HEK293 (cell line): Measurements from ENCODE around the gene SLC45A2.

Experiments
- CTCF ChIP-seq: fragments of 450-650 bp; formaldehyde crosslinking; IDR thresholded peaks from 2 replicates; pipeline ENCODE4 v1.5.1; 2016; ENCODE audit warnings: missing biosample characterization, missing genetic modification characterization
- PRDM10 ChIP-seq: fragments of 450-650 bp; formaldehyde crosslinking; IDR thresholded peaks from 2 replicates; pipeline ENCODE4 v1.5.1; 2016; ENCODE audit warnings: missing biosample characterization, missing genetic modification characterization
- PRDM2 ChIP-seq: fragments of 450-650 bp; formaldehyde crosslinking; IDR thresholded peaks from 2 replicates; pipeline ENCODE4 v1.5.1; 2016; ENCODE audit warnings: missing biosample characterization, missing genetic modification characterization, borderline replicate concordance
- ZBTB11 ChIP-seq: fragments of 450-650 bp; formaldehyde crosslinking; conservative IDR thresholded peaks from 2 replicates; pipeline ENCODE4 v1.5.1; 2016; ENCODE audit warnings: low read depth, missing biosample characterization, missing genetic modification characterization
- ZBTB8A ChIP-seq: fragments of 450-650 bp; formaldehyde crosslinking; IDR thresholded peaks from 2 replicates; pipeline ENCODE4 v1.5.1; 2016; ENCODE audit warnings: missing biosample characterization, missing genetic modification characterization
- ZNF16 ChIP-seq: fragments of 450-650 bp; formaldehyde crosslinking; IDR thresholded peaks from 2 replicates; pipeline ENCODE4 v1.5.1; 2016; ENCODE audit warnings: low read depth, missing biosample characterization, missing genetic modification characterization
- ZNF292 ChIP-seq: fragments of 450-650 bp; formaldehyde crosslinking; IDR thresholded peaks from 2 replicates; pipeline ENCODE4 v1.5.1; 2016; ENCODE audit warnings: low read depth, missing biosample characterization, missing genetic modification characterization, borderline replicate concordance
- ZNF366 ChIP-seq: fragments of 450-650 bp; formaldehyde crosslinking; conservative IDR thresholded peaks from 2 replicates; pipeline ENCODE4 v1.5.1; 2016; ENCODE audit warnings: missing biosample characterization, missing genetic modification characterization
- ZNF596 ChIP-seq: fragments of 450-650 bp; IDR thresholded peaks from 2 replicates; pipeline ENCODE4 v1.5.0; 2018; ENCODE audit warnings: missing biosample characterization, mild to moderate bottlenecking, missing genetic modification characterization, moderate library complexity
- ZNF600 ChIP-seq: fragments of 450-650 bp; formaldehyde crosslinking; IDR thresholded peaks from 2 replicates; pipeline ENCODE4 v1.5.1; 2016; ENCODE audit warnings: missing biosample characterization, missing genetic modification characterization
- ZNF629 ChIP-seq: fragments of 450-650 bp; formaldehyde crosslinking; IDR thresholded peaks from 2 replicates; pipeline ENCODE4 v1.5.1; 2017; ENCODE audit warnings: missing biosample characterization, missing genetic modification characterization
- ZNF660 ChIP-seq: fragments of 450-650 bp; IDR thresholded peaks from 2 replicates; pipeline ENCODE4 v1.5.1; 2018; ENCODE audit warnings: missing biosample characterization, mild to moderate bottlenecking, missing genetic modification characterization
- ZNF701 ChIP-seq: fragments of 450-650 bp; formaldehyde crosslinking; IDR thresholded peaks from 2 replicates; pipeline ENCODE4 v1.5.1; 2016; ENCODE audit warnings: missing biosample characterization, missing genetic modification characterization
- ZNF792 ChIP-seq: fragments of 450-650 bp; formaldehyde crosslinking; IDR thresholded peaks from 2 replicates; pipeline ENCODE4 v1.5.1; 2016; ENCODE audit warnings: missing biosample characterization, missing genetic modification characterization
- ZNF843 ChIP-seq: fragments of 450-650 bp; formaldehyde crosslinking; IDR thresholded peaks from 2 replicates; pipeline ENCODE4 v1.5.1; 2016; ENCODE audit warnings: missing biosample characterization, missing genetic modification characterization
- TF ChIP-seq, protein P1 (sequence below): fragments of 450-650 bp; formaldehyde crosslinking; IDR thresholded peaks from 2 replicates; pipeline ENCODE4 v1.5.1; 2016; ENCODE audit warnings: missing biosample characterization, missing genetic modification characterization
- TF ChIP-seq, protein P2 (sequence below): fragments of 450-650 bp; formaldehyde crosslinking; IDR thresholded peaks from 2 replicates; pipeline ENCODE4 v1.5.1; 2016; ENCODE audit warnings: missing biosample characterization, missing genetic modification characterization

The SLC45A2 gene

DNA sequence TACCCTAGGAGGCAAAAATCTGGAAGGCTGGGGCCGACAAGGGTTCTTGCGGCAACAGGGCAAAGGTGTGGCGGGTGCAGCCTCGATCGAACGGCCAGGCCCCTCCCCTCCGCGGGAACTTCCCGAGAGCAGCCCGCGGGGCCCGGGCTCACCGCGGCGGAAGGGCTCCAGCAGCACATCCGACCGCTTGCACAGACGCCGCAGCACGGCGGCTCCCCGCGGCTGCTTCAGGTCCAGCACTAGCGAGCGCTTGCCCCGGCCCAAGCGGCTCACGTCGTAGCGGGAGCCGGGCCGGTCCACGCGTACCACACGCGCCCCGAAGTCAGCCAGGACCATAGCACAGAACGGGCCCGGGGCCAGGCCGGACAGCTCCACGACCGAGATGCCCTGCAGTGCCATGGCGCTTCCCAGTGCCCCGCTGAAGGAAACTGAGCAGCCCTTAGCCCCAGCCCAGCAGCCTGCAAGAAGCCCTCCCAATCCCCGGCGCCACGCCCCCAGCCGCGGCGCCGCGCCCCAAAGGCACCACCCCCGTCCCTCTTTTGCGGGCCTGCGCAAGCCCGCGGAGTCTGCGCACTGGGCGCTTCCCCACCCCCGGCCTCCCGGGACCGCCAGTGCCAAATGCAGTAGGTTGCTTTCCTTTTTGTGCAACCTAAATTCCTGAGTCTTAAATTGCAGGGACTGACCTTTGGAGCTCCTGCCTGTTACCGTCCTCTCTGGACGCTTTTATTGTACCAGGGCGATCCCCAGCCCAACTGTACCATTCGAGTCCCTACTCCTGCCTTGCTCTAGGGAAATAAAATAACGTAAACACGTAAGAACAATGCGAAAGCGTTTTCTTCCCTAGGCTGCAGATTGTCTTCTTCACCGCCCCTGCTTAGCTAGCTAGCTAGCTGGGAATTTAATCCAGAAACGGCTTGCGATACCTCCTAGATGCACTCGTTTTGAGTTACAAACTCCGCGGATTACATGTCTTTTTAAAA lies 23.4 kb upstream of the SLC45A2 start, which contains the start of gene AMACR (continued):
- TF ChIP-seq PRDM2 (tag by site-specific recombination): 0 out of 2 replicates have a peak, but pooled peaks have one; percentile 65
- TF ChIP-seq ZBTB11 (tag by site-specific recombination): peak; percentile 86
- no peak for TF ChIP-seq ZNF292 (tag by site-specific recombination)
- peak; percentile 32; the same call in 1 of the 2 replicates for TF ChIP-seq ZNF366 (tag by site-specific recombination)
- TF ChIP-seq, protein P1, sequence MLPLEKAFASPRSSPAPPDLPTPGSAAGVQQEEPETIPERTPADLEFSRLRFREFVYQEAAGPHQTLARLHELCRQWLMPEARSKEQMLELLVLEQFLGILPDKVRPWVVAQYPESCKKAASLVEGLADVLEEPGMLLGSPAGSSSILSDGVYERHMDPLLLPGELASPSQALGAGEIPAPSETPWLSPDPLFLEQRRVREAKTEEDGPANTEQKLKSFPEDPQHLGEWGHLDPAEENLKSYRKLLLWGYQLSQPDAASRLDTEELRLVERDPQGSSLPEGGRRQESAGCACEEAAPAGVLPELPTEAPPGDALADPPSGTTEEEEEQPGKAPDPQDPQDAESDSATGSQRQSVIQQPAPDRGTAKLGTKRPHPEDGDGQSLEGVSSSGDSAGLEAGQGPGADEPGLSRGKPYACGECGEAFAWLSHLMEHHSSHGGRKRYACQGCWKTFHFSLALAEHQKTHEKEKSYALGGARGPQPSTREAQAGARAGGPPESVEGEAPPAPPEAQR (tag by site-specific recombination): no peak
- TF ChIP-seq CTCF (tag by site-specific recombination): peak; percentile 61
- TF ChIP-seq PRDM10: peak; percentile 88
- TF ChIP-seq ZNF843: peak; percentile 53; the same call in 1 of the 2 replicates
- peak; percentile 60 for TF ChIP-seq ZNF629
- TF ChIP-seq ZNF701 (tag by site-specific recombination): no peak
- no peak for TF ChIP-seq ZNF792 (tag by site-specific recombination)
- TF ChIP-seq ZNF660 (tag by site-specific recombination): peak; percentile 56
- TF ChIP-seq ZNF16 (tag by site-specific recombination): 0 out of 2 replicates have a peak, but pooled peaks have one; percentile 33
- TF ChIP-seq, protein P2, sequence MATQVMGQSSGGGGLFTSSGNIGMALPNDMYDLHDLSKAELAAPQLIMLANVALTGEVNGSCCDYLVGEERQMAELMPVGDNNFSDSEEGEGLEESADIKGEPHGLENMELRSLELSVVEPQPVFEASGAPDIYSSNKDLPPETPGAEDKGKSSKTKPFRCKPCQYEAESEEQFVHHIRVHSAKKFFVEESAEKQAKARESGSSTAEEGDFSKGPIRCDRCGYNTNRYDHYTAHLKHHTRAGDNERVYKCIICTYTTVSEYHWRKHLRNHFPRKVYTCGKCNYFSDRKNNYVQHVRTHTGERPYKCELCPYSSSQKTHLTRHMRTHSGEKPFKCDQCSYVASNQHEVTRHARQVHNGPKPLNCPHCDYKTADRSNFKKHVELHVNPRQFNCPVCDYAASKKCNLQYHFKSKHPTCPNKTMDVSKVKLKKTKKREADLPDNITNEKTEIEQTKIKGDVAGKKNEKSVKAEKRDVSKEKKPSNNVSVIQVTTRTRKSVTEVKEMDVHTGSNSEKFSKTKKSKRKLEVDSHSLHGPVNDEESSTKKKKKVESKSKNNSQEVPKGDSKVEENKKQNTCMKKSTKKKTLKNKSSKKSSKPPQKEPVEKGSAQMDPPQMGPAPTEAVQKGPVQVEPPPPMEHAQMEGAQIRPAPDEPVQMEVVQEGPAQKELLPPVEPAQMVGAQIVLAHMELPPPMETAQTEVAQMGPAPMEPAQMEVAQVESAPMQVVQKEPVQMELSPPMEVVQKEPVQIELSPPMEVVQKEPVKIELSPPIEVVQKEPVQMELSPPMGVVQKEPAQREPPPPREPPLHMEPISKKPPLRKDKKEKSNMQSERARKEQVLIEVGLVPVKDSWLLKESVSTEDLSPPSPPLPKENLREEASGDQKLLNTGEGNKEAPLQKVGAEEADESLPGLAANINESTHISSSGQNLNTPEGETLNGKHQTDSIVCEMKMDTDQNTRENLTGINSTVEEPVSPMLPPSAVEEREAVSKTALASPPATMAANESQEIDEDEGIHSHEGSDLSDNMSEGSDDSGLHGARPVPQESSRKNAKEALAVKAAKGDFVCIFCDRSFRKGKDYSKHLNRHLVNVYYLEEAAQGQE: peak; percentile 95
- TF ChIP-seq ZBTB8A (tag by site-specific recombination): peak; percentile 99
- TF ChIP-seq ZNF596: no peak; the same call in 1 of the 2 replicates
- peak; percentile 100 for TF ChIP-seq ZNF600 (tag by site-specific recombination)
